BLaER1 treated with 17β-estradiol and CSF1 and Interleukin-3, amounts not matched to agents 10 nM and 100 nM (cell line): ENCODE measurements around the gene NOTCH1.
A peak's percentile ranks its signal among the peaks of the same experiment; 100 is the strongest.

Experiments used
- H3K27ac ChIP-seq, 11 experiments: shearing (Covaris generic); formaldehyde crosslinking; 2 replicates each; pipeline ENCODE4 v1.8.1; 2022
- H3K27me3 ChIP-seq, 11 experiments: shearing (Covaris generic); formaldehyde crosslinking; 2 replicates each; pipeline ENCODE4 v1.8.1; 2022
- H3K36me3 ChIP-seq, 11 experiments: shearing (Covaris generic); formaldehyde crosslinking; 2 replicates each; pipeline ENCODE4 v1.8.1; 2022
- H3K4me1 ChIP-seq, 10 experiments: shearing (Covaris generic); formaldehyde crosslinking; 2 replicates each; pipeline ENCODE4 v1.8.1; 2022
- H3K4me2 ChIP-seq, 11 experiments: shearing (Covaris generic); formaldehyde crosslinking; 2 replicates each; pipeline ENCODE4 v1.8.1; 2022
- H3K4me3 ChIP-seq, 10 experiments: shearing (Covaris generic); formaldehyde crosslinking; 2 replicates each; pipeline ENCODE4 v1.8.1; 2022
- H3K9ac ChIP-seq, 11 experiments: shearing (Covaris generic); formaldehyde crosslinking; 2 replicates each; pipeline ENCODE4 v1.8.1; 2022
- H3K9me3 ChIP-seq, 11 experiments: shearing (Covaris generic); formaldehyde crosslinking; replicated peaks in 1 of 11; 2 replicates each; pipeline ENCODE4 v1.8.1; 2022
- H4K20me1 ChIP-seq, 11 experiments: shearing (Covaris generic); formaldehyde crosslinking; 2 replicates each; pipeline ENCODE4 v1.8.1; 2022
- Cebpa-rat ChIP-seq, 11 experiments: shearing (Covaris generic); IDR thresholded peaks; 2 replicates each; pipeline ENCODE4 v1.8.1; 2022

Gene NOTCH1

GRCh38 chr9:136587944-136588662, 42.3 kb upstream of the NOTCH1 start:
- peak overlapping the region in 10 of 11 experiments; percentile 27 to 80 (median 69); a peak in 19 of 22 replicates for H3K9ac ChIP-seq
- peaks cover 0 to 30% (median 14%) of the 10 kb centered on the region in 11 experiments; a peak in 9 of 22 replicates for H4K20me1 ChIP-seq
- peak overlapping the region; percentile 77 to 99 (median 98) for H3K4me2 ChIP-seq
- H3K4me3 ChIP-seq: peak overlapping the region in 9 of 10 experiments; percentile 8 to 60 (median 36); a peak in 13 of 20 replicates
- no peak for TF ChIP-seq Cebpa-rat (IDR thresholded peaks at IDR 0.05)
- peak overlapping the region; percentile 32 to 90 (median 78); a peak in 21 of 22 replicates for H3K27ac ChIP-seq
- peaks cover 76 to 97% (median 96%) of the 10 kb centered on the region in 10 experiments for H3K4me1 ChIP-seq
- peaks cover 0 to 30% (median 0%) of the 10 kb centered on the region in 11 experiments; a peak in 7 of 22 replicates for H3K27me3 ChIP-seq
- H3K9me3 ChIP-seq: 0 out of 22 replicates have a peak, but pooled peaks cover 0 to 7% (median 0%) of the 10 kb centered on the region in 11 experiments
- no peaks in the 10 kb centered on the region for H3K36me3 ChIP-seq

DNA sequence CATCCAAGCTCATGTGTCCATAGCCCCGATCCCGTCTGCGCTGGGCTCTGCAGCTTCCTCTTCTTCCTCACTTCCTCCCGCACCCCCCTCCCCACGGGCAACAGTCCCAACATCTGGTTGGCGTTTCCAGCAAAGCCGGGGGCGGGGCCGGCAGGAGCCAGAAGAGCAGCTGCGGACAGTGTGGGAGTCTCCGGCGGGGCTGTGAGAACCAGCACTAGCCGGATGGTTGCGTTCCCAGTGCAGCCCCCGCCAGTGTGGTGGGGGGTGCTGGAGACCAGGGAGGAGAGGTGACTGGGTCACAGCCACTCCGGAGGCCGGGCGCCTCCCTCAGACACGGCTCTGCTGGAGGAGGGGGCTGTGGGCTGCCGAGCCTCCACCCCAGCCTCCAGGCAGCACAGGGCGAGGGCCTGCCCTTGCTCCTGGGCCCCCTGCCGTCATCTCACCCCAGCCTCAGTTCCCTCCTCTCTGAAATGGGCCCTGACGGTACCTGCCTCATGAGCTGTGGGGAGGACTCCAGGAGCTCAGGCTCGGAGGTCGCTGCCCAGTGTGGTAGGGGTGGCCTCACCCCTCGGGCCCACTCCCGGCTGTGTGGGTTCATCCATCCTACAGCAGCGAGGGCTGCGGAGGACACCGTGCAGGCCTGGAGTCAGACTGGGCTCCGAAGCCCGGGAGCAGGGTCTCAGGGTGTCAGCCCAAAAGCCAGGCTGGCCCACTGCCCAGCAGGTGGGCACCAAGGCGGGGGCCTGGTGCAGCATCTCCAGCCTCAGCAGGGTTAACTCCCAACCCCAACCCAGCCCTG, 41.5 kb upstream of the NOTCH1 start:
- Histone ChIP-seq H3K36me3 (no peaks in the 10 kb centered on the region), H3K9me3 (peaks cover 0 to 7% (median 0%) of the 10 kb centered on the region in 11 experiments; a peak in 4 of 22 replicates), H3K4me2 (peak overlapping the region; percentile 77 to 99 (median 98)), H3K27me3 (peaks cover 0 to 30% (median 0%) of the 10 kb centered on the region in 11 experiments; a peak in 7 of 22 replicates), H4K20me1 (peaks cover 0 to 30% (median 14%) of the 10 kb centered on the region in 11 experiments; a peak in 9 of 22 replicates), H3K4me3 (peak overlapping the region in 9 of 10 experiments; percentile 11 to 61 (median 38); a peak in 10 of 20 replicates), H3K27ac (peak overlapping the region in 10 of 11 experiments; percentile 10 to 86 (median 62); a peak in 19 of 22 replicates), H3K4me1 (peaks cover 76 to 100% (median 96%) of the 10 kb centered on the region in 10 experiments), H3K9ac (peak overlapping the region in 9 of 11 experiments; percentile 35 to 71 (median 62); a peak in 16 of 22 replicates)
- TF ChIP-seq Cebpa-rat (IDR thresholded peaks at IDR 0.05): no peak

DNA sequence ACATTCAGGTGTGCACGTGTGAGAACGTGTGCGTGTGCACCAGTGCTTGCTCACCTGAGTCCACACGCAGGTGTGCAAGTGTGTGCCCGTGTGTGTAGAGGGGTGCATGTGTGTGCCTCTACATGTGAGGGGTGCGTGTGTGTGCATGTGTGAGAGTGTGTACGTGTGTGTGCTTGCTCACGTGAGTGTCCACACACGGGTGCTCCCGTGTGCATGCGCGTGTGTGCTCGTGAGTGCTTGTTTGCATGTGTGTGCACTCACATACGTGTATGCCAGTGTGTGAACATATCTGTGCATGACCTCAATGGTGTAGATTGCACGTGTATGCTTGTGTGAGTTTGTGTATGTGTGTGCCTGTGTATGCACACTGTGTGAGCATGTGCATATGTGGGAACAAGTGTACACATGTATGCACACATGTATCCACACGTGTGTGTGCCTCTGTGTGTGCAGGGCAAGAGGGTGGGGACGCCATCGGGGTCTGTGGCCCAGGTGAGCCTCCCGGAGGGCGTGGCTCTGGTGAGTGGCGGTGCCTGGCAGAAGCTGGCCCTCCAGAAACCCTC, 40.6 kb upstream of the NOTCH1 start:
- peak overlapping the region in 2 of 11 experiments; percentile 35 to 71; a peak in 2 of 22 replicates for H3K9ac ChIP-seq
- TF ChIP-seq Cebpa-rat (IDR thresholded peaks at IDR 0.05): no peak
- H4K20me1 ChIP-seq: peaks cover 0 to 30% (median 14%) of the 10 kb centered on the region in 11 experiments; a peak in 9 of 22 replicates
- peak overlapping the region in 3 of 11 experiments; percentile 5 to 32 (median 19); a peak in 1 of 22 replicates for H3K27ac ChIP-seq
- H3K27me3 ChIP-seq: peaks cover 0 to 30% (median 0%) of the 10 kb centered on the region in 11 experiments; a peak in 7 of 22 replicates
- no peaks in the 10 kb centered on the region for H3K36me3 ChIP-seq
- H3K4me3 ChIP-seq: no peak overlapping the region
- peak overlapping the region; percentile 77 to 99 (median 98) for H3K4me2 ChIP-seq
- peaks cover 0 to 8% (median 0%) of the 10 kb centered on the region in 11 experiments; a peak in 7 of 22 replicates for H3K9me3 ChIP-seq
- peaks cover 73 to 100% (median 91%) of the 10 kb centered on the region in 10 experiments for H3K4me1 ChIP-seq

DNA sequence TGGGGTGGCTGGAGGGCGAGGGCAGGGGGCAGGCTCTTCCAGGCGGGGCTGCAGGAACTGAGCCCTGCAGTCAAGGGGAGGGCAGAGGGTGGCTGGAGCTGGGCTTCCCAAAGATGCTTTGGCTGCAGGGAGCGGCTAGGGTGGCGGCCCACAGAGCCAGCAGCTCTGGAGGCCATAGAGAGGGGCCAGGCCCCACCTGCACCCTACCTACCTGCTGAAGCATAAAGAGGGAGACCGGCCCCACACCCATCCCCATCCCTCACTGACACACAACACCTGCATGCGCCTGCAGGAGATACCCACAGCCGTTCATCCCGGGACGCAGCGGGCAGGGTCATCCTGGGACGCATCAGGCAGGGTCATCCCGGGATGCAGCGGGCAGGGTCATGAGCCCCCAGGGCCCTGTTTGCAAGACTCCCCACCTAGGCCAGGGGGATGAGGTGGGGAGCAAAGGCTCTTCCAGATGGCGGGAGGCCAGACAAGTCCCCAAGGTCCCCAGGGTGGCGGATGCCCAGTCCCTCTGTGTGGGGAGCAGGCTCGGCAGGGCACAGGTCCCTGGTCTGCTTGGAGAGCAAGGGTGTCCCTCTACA, 39.8 kb upstream of the NOTCH1 start:
- H3K9me3 ChIP-seq: peaks cover 0 to 8% (median 0%) of the 10 kb centered on the region in 11 experiments; a peak in 7 of 22 replicates
- no peak overlapping the region for H3K27ac ChIP-seq
- peak overlapping the region; percentile 77 to 99 (median 98) for H3K4me2 ChIP-seq
- H3K9ac ChIP-seq: peak overlapping the region in 2 of 11 experiments; percentile 18 to 68; a peak in 4 of 22 replicates
- no peak overlapping the region; a peak in 1 of 20 replicates for H3K4me3 ChIP-seq
- no peak for TF ChIP-seq Cebpa-rat (IDR thresholded peaks at IDR 0.05)
- peaks cover 65 to 95% (median 82%) of the 10 kb centered on the region in 10 experiments for H3K4me1 ChIP-seq
- H3K36me3 ChIP-seq: no peaks in the 10 kb centered on the region
- H4K20me1 ChIP-seq: peaks cover 0 to 30% (median 14%) of the 10 kb centered on the region in 11 experiments; a peak in 9 of 22 replicates
- peaks cover 0 to 30% (median 0%) of the 10 kb centered on the region in 11 experiments; a peak in 7 of 22 replicates for H3K27me3 ChIP-seq

- peaks cover 58 to 89% (median 76%) of the 10 kb centered on the region in 10 experiments for H3K4me1 ChIP-seq
- no peaks in the 10 kb centered on the region for H3K36me3 ChIP-seq
- TF ChIP-seq Cebpa-rat (IDR thresholded peaks at IDR 0.05): no peak
- peak overlapping the region in 2 of 10 experiments; percentile 39 to 42; a peak in 1 of 20 replicates for H3K4me3 ChIP-seq
- peak overlapping the region; percentile 77 to 99 (median 98) for H3K4me2 ChIP-seq
- H3K27me3 ChIP-seq: peaks cover 0 to 30% (median 0%) of the 10 kb centered on the region in 11 experiments; a peak in 7 of 22 replicates
- H3K27ac ChIP-seq: peak overlapping the region in 3 of 11 experiments; percentile 21 to 54 (median 22); a peak in 2 of 22 replicates
- H3K9me3 ChIP-seq: peaks cover 0 to 8% (median 0%) of the 10 kb centered on the region in 11 experiments; a peak in 7 of 22 replicates
- peak overlapping the region in 7 of 11 experiments; percentile 11 to 68 (median 49); a peak in 12 of 22 replicates for H3K9ac ChIP-seq
- peaks cover 0 to 30% (median 14%) of the 10 kb centered on the region in 11 experiments; a peak in 9 of 22 replicates for H4K20me1 ChIP-seq
These were observed 39.1 kb upstream of the NOTCH1 start for GRCh38 chr9:136584934-136585333.

GRCh38 chr9:136584401-136584932, 38.6 kb upstream of the NOTCH1 start:
- TF ChIP-seq Cebpa-rat (IDR thresholded peaks at IDR 0.05): no peak
- Histone ChIP-seq H3K4me3 (peak overlapping the region in 2 of 10 experiments; percentile 39 to 42; a peak in 2 of 20 replicates), H3K36me3 (no peaks in the 10 kb centered on the region), H3K4me1 (peaks cover 59 to 89% (median 76%) of the 10 kb centered on the region in 10 experiments), H4K20me1 (peaks cover 0 to 31% (median 14%) of the 10 kb centered on the region in 11 experiments; a peak in 9 of 22 replicates), H3K9ac (peak overlapping the region in 7 of 11 experiments; percentile 11 to 68 (median 49); a peak in 12 of 22 replicates), H3K27me3 (peaks cover 0 to 32% (median 0%) of the 10 kb centered on the region in 11 experiments; a peak in 7 of 22 replicates), H3K9me3 (peaks cover 0 to 8% (median 0%) of the 10 kb centered on the region in 11 experiments; a peak in 7 of 22 replicates), H3K4me2 (peak overlapping the region; percentile 77 to 99 (median 98)), H3K27ac (peak overlapping the region in 3 of 11 experiments; percentile 21 to 54 (median 22); a peak in 3 of 22 replicates)
